Mesenchymal stem cell (in vitro differentiated cells and primary cell): Measurements from ENCODE around the gene LCMT1.

ENCODE experiments used
- DNase-seq: peaks from one replicate; pipeline ENCODE4 v3.0.0-alpha.2; 2013
- H2AFZ ChIP-seq: one replicate; pipeline ENCODE4 v1.6.1; 2013; ENCODE audit warnings: low read depth, mild to moderate bottlenecking, control low read depth, inconsistent platforms, low read length, moderate library complexity
- H2AK5ac ChIP-seq: 2 replicates; pipeline ENCODE4 v1.6.1; 2013; ENCODE audit warnings: low read length, moderate library complexity, mild to moderate bottlenecking, inconsistent platforms; ENCODE audit not compliant: severe bottlenecking
- H2BK120ac ChIP-seq: one replicate; pipeline ENCODE4 v1.6.1; 2013; ENCODE audit warnings: low read depth, mild to moderate bottlenecking, inconsistent platforms, low read length, moderate library complexity
- H2BK12ac ChIP-seq, 2 experiments: one replicate each; pipeline ENCODE4 v1.6.1; 2013; ENCODE audit warnings: inconsistent platforms in 2 of 2, low read length in 2 of 2, mild to moderate bottlenecking in 2 of 2, moderate library complexity in 2 of 2, control low read depth in 1 of 2
- H2BK15ac ChIP-seq: one replicate; pipeline ENCODE4 v1.6.1; 2013; ENCODE audit warnings: mild to moderate bottlenecking, low read depth, inconsistent platforms; ENCODE audit not compliant: poor library complexity, severe bottlenecking
- H2BK5ac ChIP-seq: 2 replicates; pipeline ENCODE4 v1.6.1; 2013; ENCODE audit warnings: low read depth, mild to moderate bottlenecking, low read length, control low read depth, inconsistent platforms; ENCODE audit not compliant: poor library complexity, severe bottlenecking
- H3K14ac ChIP-seq, 2 experiments: one replicate each; pipeline ENCODE4 v1.6.1; 2013; ENCODE audit warnings: inconsistent platforms in 2 of 2, low read length in 2 of 2, control low read depth in 1 of 2, mild to moderate bottlenecking in 1 of 2, moderate library complexity in 1 of 2
- H3K18ac ChIP-seq, 2 experiments: one replicate each; pipeline ENCODE4 v1.6.1; 2013; ENCODE audit warnings: inconsistent platforms in 2 of 2, low read length in 2 of 2, control low read depth in 1 of 2, low read depth in 1 of 2, mild to moderate bottlenecking in 1 of 2
- H3K23ac ChIP-seq, 2 experiments: one replicate each; pipeline ENCODE4 v1.6.1; 2013; ENCODE audit warnings: inconsistent platforms in 2 of 2, low read length in 2 of 2, mild to moderate bottlenecking in 2 of 2, moderate library complexity in 2 of 2, control low read depth in 1 of 2
- H3K27ac ChIP-seq: 2 replicates; pipeline ENCODE4 v1.5.1; 2013; ENCODE audit warnings: mild to moderate bottlenecking, moderate library complexity, low read length, control low read depth, inconsistent platforms; ENCODE audit not compliant: poor library complexity, severe bottlenecking
- H3K27me3 ChIP-seq, 2 experiments: 2 replicates each; pipeline versions ENCODE4 v1.6.1 to v1.7.0; 2013; ENCODE audit warnings: low read length in 2 of 2, mild to moderate bottlenecking in 2 of 2, moderate library complexity in 2 of 2, control low read depth in 1 of 2, inconsistent platforms in 1 of 2; ENCODE audit not compliant: control insufficient read depth in 1 of 2, insufficient read depth in 1 of 2
- H3K36me3 ChIP-seq, 2 experiments: 2 replicates each; pipeline versions ENCODE4 v1.6.1 to v1.7.0; 2013; ENCODE audit warnings: low read length in 2 of 2, control low read depth in 1 of 2, inconsistent platforms in 1 of 2, low read depth in 1 of 2, mild to moderate bottlenecking in 1 of 2; ENCODE audit not compliant: insufficient read depth in 2 of 2, control insufficient read depth in 1 of 2
- H3K4ac ChIP-seq, 2 experiments: one replicate each; pipeline ENCODE4 v1.6.1; 2013; ENCODE audit warnings: inconsistent platforms in 2 of 2, low read length in 2 of 2, mild to moderate bottlenecking in 2 of 2, moderate library complexity in 2 of 2, control low read depth in 1 of 2, low read depth in 1 of 2
- H3K4me1 ChIP-seq: 2 replicates; pipeline ENCODE4 v1.6.1; 2013; ENCODE audit warnings: low read depth, low read length, control low read depth; ENCODE audit not compliant: control insufficient read depth, insufficient read depth
- H3K4me2 ChIP-seq: 2 replicates; pipeline ENCODE4 v1.6.1; 2013; ENCODE audit warnings: low read length, mild to moderate bottlenecking, inconsistent platforms; ENCODE audit not compliant: poor library complexity, severe bottlenecking
- H3K4me3 ChIP-seq, 2 experiments: 2 replicates each; pipeline versions ENCODE4 v1.5.1 to v1.7.0; 2013; ENCODE audit warnings: low read length in 2 of 2, mild to moderate bottlenecking in 2 of 2, control low read depth in 1 of 2, low read depth in 1 of 2; ENCODE audit not compliant: insufficient read depth in 1 of 2
- H3K79me1 ChIP-seq: replicated peaks from 2 replicates; pipeline ENCODE4 v1.6.1; 2013; ENCODE audit warnings: mild to moderate bottlenecking, control low read depth, low read length, inconsistent platforms; ENCODE audit not compliant: poor library complexity, severe bottlenecking
- H3K9ac ChIP-seq: 2 replicates; pipeline ENCODE4 v1.7.0; 2013; ENCODE audit warnings: mild to moderate bottlenecking, low read length, moderate library complexity
- H3K9me3 ChIP-seq: 2 replicates; pipeline ENCODE4 v1.7.0; 2013; ENCODE audit warnings: mild to moderate bottlenecking, low read length; ENCODE audit not compliant: control insufficient read depth
- H4K8ac ChIP-seq: one replicate; pipeline ENCODE4 v1.6.1; 2013; ENCODE audit warnings: inconsistent platforms, mild to moderate bottlenecking, low read length, moderate library complexity
- H4K91ac ChIP-seq: one replicate; pipeline ENCODE4 v1.6.1; 2013; ENCODE audit warnings: mild to moderate bottlenecking, low read length, inconsistent platforms
- WGBS: methylation state at CpG from one replicate; pipeline ENCODE4 v1.1.7; 2013; ENCODE audit warnings: mixed read lengths; 5-methylcytosine and 5-hydroxymethylcytosine counted together

LCMT1 gene

DNA sequence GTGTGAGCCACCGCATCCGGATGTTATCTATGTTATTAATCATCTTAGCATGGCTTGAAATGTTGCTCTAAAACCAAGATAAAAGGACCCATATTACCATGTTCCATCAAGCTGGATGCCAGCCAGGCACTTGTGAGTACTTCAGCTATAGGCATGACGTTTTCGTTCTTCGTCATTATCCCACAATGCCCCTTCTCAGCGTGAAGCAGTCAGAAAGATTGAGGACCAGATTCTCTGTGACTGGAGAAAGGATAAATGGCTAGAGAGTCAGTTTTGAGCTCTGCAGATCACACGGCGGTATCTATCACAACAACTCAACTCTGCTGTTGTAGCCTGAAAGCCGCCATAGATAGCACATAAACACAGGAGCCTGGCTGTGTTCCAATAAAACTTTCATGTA lies 29.8 kb upstream of the LCMT1 start:
- WGBS = 94% methylated on average over 9 of the region's 9 CpGs
- Histone ChIP-seq H3K9ac (no peak overlapping the region), H3K4ac (no peak overlapping the region), H3K4me3 (no peak overlapping the region), H2AFZ (no peak overlapping the region), H3K4me2 (no peak overlapping the region), H2BK5ac (no peak overlapping the region), H3K14ac (no peak overlapping the region), H4K8ac (no peak overlapping the region), H3K4me1 (no peaks in the 10 kb centered on the region), H2AK5ac (no peak overlapping the region), H3K27me3 (no peaks in the 10 kb centered on the region), H3K27ac (no peak overlapping the region), H2BK15ac (no peak overlapping the region), H3K18ac (no peak overlapping the region), H3K23ac (no peak overlapping the region), H2BK12ac (no peak overlapping the region), H3K79me1 (no peaks in the 10 kb centered on the region), H4K91ac (no peak overlapping the region), H3K9me3 (no peaks in the 10 kb centered on the region), H3K36me3 (no peaks in the 10 kb centered on the region), H2BK120ac (no peak overlapping the region)
- DNase-seq = no peak

DNA sequence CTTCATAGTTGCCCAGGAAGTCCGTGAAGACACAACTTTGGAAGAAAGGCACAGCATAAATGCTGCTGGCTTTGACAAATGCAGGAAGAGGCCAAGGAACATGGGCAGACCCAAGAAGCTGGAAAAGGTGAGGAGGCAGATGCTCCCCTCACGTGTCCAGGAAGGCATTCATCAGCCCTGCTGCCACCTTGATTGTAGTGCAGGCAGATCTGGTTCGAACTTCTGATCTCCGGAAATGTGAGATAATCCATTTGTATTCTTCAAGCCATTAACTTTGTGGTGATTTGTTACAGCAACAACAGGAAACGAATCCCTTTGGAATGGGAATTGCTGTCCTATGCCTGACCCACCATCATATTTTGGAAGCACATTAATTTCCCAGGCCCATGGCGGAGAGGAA lies 28.5 kb upstream of the LCMT1 start:
- Histone ChIP-seq H3K4me2 (no peak overlapping the region), H3K4me1 (no peaks in the 10 kb centered on the region), H3K14ac (no peak overlapping the region), H3K23ac (no peak overlapping the region), H2BK12ac (no peak overlapping the region), H3K27me3 (no peaks in the 10 kb centered on the region), H2BK5ac (no peak overlapping the region), H3K36me3 (no peaks in the 10 kb centered on the region), H2BK15ac (no peak overlapping the region), H4K91ac (no peak overlapping the region), H3K9ac (no peak overlapping the region), H2AFZ (no peak overlapping the region), H2AK5ac (no peak overlapping the region), H3K79me1 (no peaks in the 10 kb centered on the region), H3K18ac (no peak overlapping the region), H3K4me3 (no peak overlapping the region), H3K9me3 (no peaks in the 10 kb centered on the region), H4K8ac (no peak overlapping the region), H2BK120ac (no peak overlapping the region), H3K27ac (no peak overlapping the region), H3K4ac (no peak overlapping the region)
- DNase-seq = no peak
- WGBS = 80% methylated on average over 6 of the region's 6 CpGs

DNA sequence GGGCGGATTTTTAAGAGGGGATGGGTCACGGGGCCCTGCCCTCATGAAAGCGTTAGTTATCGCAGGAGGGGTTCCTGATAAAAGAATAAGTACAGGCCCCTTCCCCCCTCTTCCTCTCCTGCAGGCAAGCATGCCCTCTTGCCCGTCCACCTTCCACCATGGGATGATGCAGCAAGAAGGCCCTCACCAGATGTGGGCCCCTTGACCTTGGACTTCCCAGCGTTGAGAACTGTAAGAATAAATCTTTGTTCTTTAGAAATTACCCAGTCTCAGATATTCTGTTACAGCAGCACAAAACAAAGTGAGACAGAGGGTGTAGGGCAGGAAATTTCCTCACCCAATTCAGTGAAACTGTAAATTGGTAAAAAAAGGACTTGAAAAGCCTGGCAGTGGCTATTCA lies 27.8 kb upstream of the LCMT1 start:
- no peak overlapping the region for H2BK12ac ChIP-seq
- H3K4me1 ChIP-seq = no peaks in the 10 kb centered on the region
- no peak overlapping the region for H3K23ac ChIP-seq
- no peak overlapping the region for H2BK120ac ChIP-seq
- H3K14ac ChIP-seq = no peak overlapping the region
- H2AFZ ChIP-seq = no peak overlapping the region
- H3K27me3 ChIP-seq = no peaks in the 10 kb centered on the region
- no peak overlapping the region for H2AK5ac ChIP-seq
- H3K18ac ChIP-seq = no peak overlapping the region
- H3K4me3 ChIP-seq = no peak overlapping the region
- no peak overlapping the region for H3K9ac ChIP-seq
- no peaks in the 10 kb centered on the region for H3K9me3 ChIP-seq
- H2BK5ac ChIP-seq = no peak overlapping the region
- DNase-seq = no peak
- no peak overlapping the region for H2BK15ac ChIP-seq
- H3K4ac ChIP-seq = no peak overlapping the region
- H4K91ac ChIP-seq = no peak overlapping the region
- no peak overlapping the region for H3K27ac ChIP-seq
- no peaks in the 10 kb centered on the region for H3K36me3 ChIP-seq
- no peak overlapping the region for H3K4me2 ChIP-seq
- H4K8ac ChIP-seq = no peak overlapping the region
- 92% methylated on average over 4 of the region's 6 CpGs for WGBS
- H3K79me1 ChIP-seq = no peaks in the 10 kb centered on the region

DNA sequence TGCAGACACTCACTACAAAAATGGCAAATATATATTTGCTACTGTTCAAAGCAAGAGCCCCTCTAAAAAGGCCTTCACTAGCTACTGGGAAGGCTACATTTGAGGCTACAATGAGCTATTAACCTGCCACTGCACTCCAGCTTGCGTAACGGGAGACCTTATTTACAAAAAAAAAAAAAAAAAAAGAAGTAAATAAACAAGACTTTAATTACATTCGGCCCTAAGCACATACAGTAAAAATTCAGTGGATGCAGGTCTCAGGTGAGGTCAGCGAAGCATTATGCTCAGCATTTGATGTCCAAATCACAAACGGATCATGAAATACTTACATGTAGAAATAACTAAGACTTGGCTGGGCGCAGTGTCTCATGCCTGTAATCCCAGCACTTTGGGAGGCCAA lies 26.7 kb upstream of the LCMT1 start:
- Histone ChIP-seq H4K8ac (no peak overlapping the region), H3K36me3 (no peaks in the 10 kb centered on the region), H3K4me1 (no peaks in the 10 kb centered on the region), H2AK5ac (no peak overlapping the region), H3K4me2 (no peak overlapping the region), H3K9me3 (no peaks in the 10 kb centered on the region), H2BK120ac (no peak overlapping the region), H3K14ac (no peak overlapping the region), H3K4ac (no peak overlapping the region), H2BK12ac (no peak overlapping the region), H2BK15ac (no peak overlapping the region), H4K91ac (no peak overlapping the region), H2AFZ (no peak overlapping the region), H3K79me1 (no peaks in the 10 kb centered on the region), H2BK5ac (no peak overlapping the region), H3K27me3 (no peaks in the 10 kb centered on the region), H3K4me3 (no peak overlapping the region), H3K23ac (no peak overlapping the region), H3K9ac (no peak overlapping the region), H3K18ac (no peak overlapping the region), H3K27ac (no peak overlapping the region)
- 72% methylated on average over 6 of the region's 6 CpGs for WGBS
- no peak for DNase-seq
